Measurements from ENCODE around the gene FUNDC1. TPM values are rescaled to one million over a fixed set of nuclear protein-coding genes. Genes with fewer than 3 reads are reported as not detected.

Gene FUNDC1
- total and polyA plus RNA-seq, 2 of the 4 experiments (the other 2 are of a cell fraction): 8.6 to 13.1 TPM

DNA sequence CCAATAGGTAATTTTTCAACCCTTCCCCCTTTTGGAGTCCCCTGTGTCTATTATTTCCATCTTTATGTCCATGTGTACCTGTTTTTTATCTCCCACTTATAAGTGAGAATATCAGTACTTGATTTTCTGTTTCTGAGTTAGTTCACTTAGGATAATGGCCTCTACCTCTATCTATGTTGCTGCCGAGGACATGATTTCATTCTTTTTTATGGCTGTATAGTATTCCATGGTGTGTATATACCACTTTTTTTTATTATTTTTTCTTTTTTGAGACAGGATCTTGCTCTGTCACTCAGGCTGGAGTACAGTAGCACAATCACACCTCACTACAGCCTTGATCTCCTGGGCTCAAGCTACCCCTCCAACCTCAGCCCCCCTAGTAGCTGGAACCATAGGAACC is 47.6 kb downstream of the FUNDC1 start:
- CTCF ChIA-PET: no interaction called here
- H2BK20ac ChIP-seq (ENCODE audit: low read depth, low read length): no peak overlapping the region
- no peaks in the 10 kb centered on the region for H3K36me3 ChIP-seq (ENCODE audit: control insufficient read depth, insufficient read depth, low read length)
- H3K18ac ChIP-seq (ENCODE audit: low read depth, low read length): no peak overlapping the region
- no peak overlapping the region for H4K91ac ChIP-seq (ENCODE audit: insufficient read depth, low read depth, low read length)
- H2BK15ac ChIP-seq (ENCODE audit: low read depth, low read length): no peak overlapping the region
- BruUV-seq (replicated peaks): no TSS peak
- no peak overlapping the region for H4K8ac ChIP-seq (ENCODE audit: low read depth in 2 of 2, low read length in 2 of 2)
- ATAC-seq (ENCODE audit: low read depth) (no peak), DNase-seq (no peak)
- H3K9me3 ChIP-seq (ENCODE audit: control insufficient read depth, insufficient read depth, low read length): no peaks in the 10 kb centered on the region
- no peak overlapping the region for H2AFZ ChIP-seq (replicated peaks; ENCODE audit: low read length, poor library complexity)
- no peak overlapping the region for H3K27ac ChIP-seq (ENCODE audit: insufficient read depth, low read length)
- TF ChIP-seq NFE2L2 (IDR thresholded peaks at IDR 0.05; ENCODE audit: low read depth, low read length): no peak
- TF ChIP-seq MAFK (IDR thresholded peaks at IDR 0.05; ENCODE audit: low read depth, low read length): no peak
- TF ChIP-seq MXI1 (IDR thresholded peaks at IDR 0.05; ENCODE audit: borderline replicate concordance, low read depth, low read length): no peak
- TF ChIP-seq CEBPB (IDR thresholded peaks at IDR 0.05; ENCODE audit: low read depth, low read length): no peak
- no peak for TF ChIP-seq USF2 (IDR thresholded peaks at IDR 0.05; ENCODE audit: low read depth, low read length)
- TF ChIP-seq, protein P1, sequence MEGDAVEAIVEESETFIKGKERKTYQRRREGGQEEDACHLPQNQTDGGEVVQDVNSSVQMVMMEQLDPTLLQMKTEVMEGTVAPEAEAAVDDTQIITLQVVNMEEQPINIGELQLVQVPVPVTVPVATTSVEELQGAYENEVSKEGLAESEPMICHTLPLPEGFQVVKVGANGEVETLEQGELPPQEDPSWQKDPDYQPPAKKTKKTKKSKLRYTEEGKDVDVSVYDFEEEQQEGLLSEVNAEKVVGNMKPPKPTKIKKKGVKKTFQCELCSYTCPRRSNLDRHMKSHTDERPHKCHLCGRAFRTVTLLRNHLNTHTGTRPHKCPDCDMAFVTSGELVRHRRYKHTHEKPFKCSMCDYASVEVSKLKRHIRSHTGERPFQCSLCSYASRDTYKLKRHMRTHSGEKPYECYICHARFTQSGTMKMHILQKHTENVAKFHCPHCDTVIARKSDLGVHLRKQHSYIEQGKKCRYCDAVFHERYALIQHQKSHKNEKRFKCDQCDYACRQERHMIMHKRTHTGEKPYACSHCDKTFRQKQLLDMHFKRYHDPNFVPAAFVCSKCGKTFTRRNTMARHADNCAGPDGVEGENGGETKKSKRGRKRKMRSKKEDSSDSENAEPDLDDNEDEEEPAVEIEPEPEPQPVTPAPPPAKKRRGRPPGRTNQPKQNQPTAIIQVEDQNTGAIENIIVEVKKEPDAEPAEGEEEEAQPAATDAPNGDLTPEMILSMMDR (conservative IDR thresholded peaks at IDR 0.05; ENCODE audit: low read depth, low read length): no peak
- TF ChIP-seq MAZ (IDR thresholded peaks at IDR 0.05; ENCODE audit: borderline replicate concordance, low read depth, low read length): no peak
- no peak for TF ChIP-seq CHD1 (IDR thresholded peaks at IDR 0.05; ENCODE audit: low read depth, low read length)
- TF ChIP-seq RAD21 (IDR thresholded peaks at IDR 0.05; ENCODE audit: low read length): no peak
- no peak for TF ChIP-seq BHLHE40 (IDR thresholded peaks at IDR 0.05; ENCODE audit: low read depth, low read length)
- H3K4me2 ChIP-seq (ENCODE audit: low read depth, low read length): no peak overlapping the region
- intact Hi-C loops (cut with micrococcal nuclease): no loop called here
- no peak overlapping the region for H3K9ac ChIP-seq (ENCODE audit: low read depth, low read length)
- H3K79me1 ChIP-seq (ENCODE audit: low read depth in 1 of 2, low read length in 2 of 2): no peaks in the 10 kb centered on the region
- H4K5ac ChIP-seq (ENCODE audit: low read depth, low read length): no peak overlapping the region
- H2AK9ac ChIP-seq (replicated peaks; ENCODE audit: low read depth, low read length, poor library complexity): no peak overlapping the region
- no peak overlapping the region for H3K56ac ChIP-seq (ENCODE audit: extremely low read depth, insufficient read depth, low read length)
- WGBS, 2 experiments (ENCODE audit: extremely low coverage in 2 of 2, insufficient read length in 1 of 2): no CpG with 5 or more reads among the region's 1 CpG
- H4K20me1 ChIP-seq (ENCODE audit: insufficient read depth, low read length): no peaks in the 10 kb centered on the region
- no peaks in the 10 kb centered on the region; the same call in 1 of the 2 replicates for H3K27me3 ChIP-seq (ENCODE audit: control insufficient read depth, insufficient read depth, low read length)
- H3K23ac ChIP-seq (ENCODE audit: low read depth, low read length): no peak overlapping the region
- H3K9me1 ChIP-seq (ENCODE audit: insufficient read depth, low read length): no peaks in the 10 kb centered on the region
- H2AK5ac ChIP-seq (ENCODE audit: low read depth, low read length): no peak overlapping the region
- no peak overlapping the region for H3K4ac ChIP-seq (ENCODE audit: low read depth, low read length)
- no peaks in the 10 kb centered on the region for H3K4me1 ChIP-seq (ENCODE audit: control insufficient read depth, insufficient read depth, low read length)
- in situ Hi-C loops (cut with MboI; ENCODE audit: low sequenced_read_pairs): no loop called here
- H3K4me3 ChIP-seq (ENCODE audit: insufficient read depth, low read depth, low read length): no peak overlapping the region
- H2BK5ac ChIP-seq (ENCODE audit: low read depth, low read length, poor library complexity, severe bottlenecking): no peak overlapping the region
- no peak overlapping the region for H2BK120ac ChIP-seq (ENCODE audit: low read depth, low read length)
- POLR2A ChIA-PET (ENCODE audit: unreplicated experiment): no interaction called here
- H3K14ac ChIP-seq (replicated peaks; ENCODE audit: low read depth, low read length): no peak overlapping the region
- dilution Hi-C loops (cut with HindIII; ENCODE audit: low sequenced_read_pairs, unreplicated experiment): no loop called here
